Activated CD8-positive, alpha-beta T cell treated with anti-CD3 and anti-CD28 coated beads, Interleukin-2, amount 10 ng/mL, durations not matched to agents 7 days and 5 days (primary cell): ENCODE data around the gene LRCH4. TPM values are rescaled to one million over a fixed set of nuclear protein-coding genes. Genes with fewer than 3 reads are reported as not detected.

Source experiments
- ATAC-seq: fragments of 150-1000 bp; cut with Tn5 transposase; one replicate; pipeline ENCODE4 v1.10.0; 2021; ENCODE audit warnings: moderate library complexity
- CTCF ChIA-PET: fragments of 350-600 bp; sonication (Branson Sonifier 250); formaldehyde crosslinking; loops from one replicate; lab custom pipeline; 2021; ENCODE audit warnings: antibody characterized with exemption; lab: Charles Lee
- POLR2A ChIA-PET: fragments of 350-600 bp; sonication (Branson Sonifier 250); formaldehyde crosslinking; loops from one replicate; lab custom pipeline; 2021; ENCODE audit warnings: antibody characterized with exemption; lab: Charles Lee
- DNase-seq: peaks from one replicate; pipeline ENCODE4 v3.0.0-alpha.2; 2020
- H3K27ac Mint-ChIP-seq: one replicate; pipeline ENCODE4 v1.8.0; 2021; ENCODE audit warnings: mild to moderate bottlenecking, mixed read lengths
- H3K27me3 Mint-ChIP-seq: one replicate; pipeline ENCODE4 v1.8.0; 2021; ENCODE audit warnings: low read depth, mixed read lengths
- H3K36me3 Mint-ChIP-seq: one replicate; pipeline ENCODE4 v1.8.0; 2021; ENCODE audit warnings: low read depth, mixed read lengths
- H3K4me1 Mint-ChIP-seq: one replicate; pipeline ENCODE4 v1.8.0; 2021; ENCODE audit warnings: low read depth, mixed read lengths
- H3K4me3 Mint-ChIP-seq: one replicate; pipeline ENCODE4 v1.8.0; 2021; ENCODE audit warnings: mild to moderate bottlenecking, mixed read lengths
- H3K9me3 Mint-ChIP-seq: one replicate; pipeline ENCODE4 v1.8.0; 2022; ENCODE audit warnings: mixed read lengths; ENCODE audit not compliant: insufficient read depth
- total RNA-seq, 2 experiments: library from RNA; stranded (reverse); gene quantifications; one replicate each; pipeline ENCODE4 v1.2.3, GENCODE V29; 2021

LRCH4 gene
- total RNA-seq, 2 experiments from 2014 or later: 191 to 193 TPM

- CTCF ChIA-PET: interaction anchor here (1.1 to 7.9 kb wide), 2 partner anchors 26 to 30 kb away, joined by 4 to 57 read pairs; no protein-coding TSS in a partner anchor
- H3K4me3 Mint-ChIP-seq: no peak overlapping the region
- ATAC-seq (no peak), DNase-seq (no peak)
- peaks cover 8% of the 10 kb centered on the region for H3K4me1 Mint-ChIP-seq
- POLR2A ChIA-PET: interaction anchor here (1.0 to 1.3 kb wide), 2 partner anchors 22 to 36 kb away, joined by 3 to 4 read pairs; partner anchors contain the start of gene MOSPD3
- H3K9me3 Mint-ChIP-seq: no peaks in the 10 kb centered on the region
- H3K36me3 Mint-ChIP-seq: peaks cover 3% of the 10 kb centered on the region
- H3K27ac Mint-ChIP-seq: no peak overlapping the region
- H3K27me3 Mint-ChIP-seq: peaks cover 10% of the 10 kb centered on the region
These were observed 4.3 kb upstream of the LRCH4 start for GRCh38 chr7:100590077-100590737.

GRCh38 chr7:100589341-100589947 lies 3.5 kb upstream of the LRCH4 start:
- H3K27ac Mint-ChIP-seq: no peak overlapping the region
- peaks cover 3% of the 10 kb centered on the region for H3K36me3 Mint-ChIP-seq
- ChIA-PET CTCF (interaction anchor here (0.8 to 7.9 kb wide), 12 partner anchors 9 to 116 kb away, joined by 3 to 57 read pairs (median 4); partner anchors contain the start of gene POP7), POLR2A (interaction anchor here (1.0 to 1.3 kb wide), 2 partner anchors 23 to 37 kb away, joined by 3 to 4 read pairs; partner anchors contain the start of gene MOSPD3)
- ATAC-seq: no peak
- peaks cover 10% of the 10 kb centered on the region for H3K27me3 Mint-ChIP-seq
- no peak for DNase-seq
- H3K4me1 Mint-ChIP-seq: peaks cover 8% of the 10 kb centered on the region
- no peaks in the 10 kb centered on the region for H3K9me3 Mint-ChIP-seq
- no peak overlapping the region for H3K4me3 Mint-ChIP-seq

- no peak for ATAC-seq
- POLR2A ChIA-PET: interaction anchor here (1.0 kb wide), 1 partner anchor 138 kb away, joined by 3 read pairs; no protein-coding TSS in a partner anchor
These were observed 2.5 kb upstream of the LRCH4 start for GRCh38 chr7:100588438-100588837.

GRCh38 chr7:100586266-100587025 lies 517 bp upstream of the LRCH4 start, which contains the start of gene FBXO24:
TSS of gene FBXO24 (plus strand) at chr7:100586328. CDS start at chr7:100586626, 298 bp downstream.
- Mint-ChIP-seq H3K4me3 (peak within 1 kb of the TSS; percentile 93), H3K9me3 (no peaks in the 10 kb centered on the region), H3K36me3 (peaks cover 19% of the 10 kb centered on the region), H3K27ac (peak within 1 kb of the TSS; percentile 98), H3K27me3 (peaks cover 10% of the 10 kb centered on the region), H3K4me1 (peaks cover 26% of the 10 kb centered on the region)
- DNase-seq (peak; percentile 100), ATAC-seq (peak; percentile 87)
- CTCF ChIA-PET: interaction anchor here (0.6 to 7.9 kb wide), 26 partner anchors 8 to 266 kb away, joined by 3 to 57 read pairs (median 4); partner anchors contain the start of genes AGFG2, MOSPD3, POP7 and SLC12A9
- POLR2A ChIA-PET: interaction anchor here (0.5 to 3.6 kb wide), 29 partner anchors 8 to 632 kb away, joined by 3 to 18 read pairs (median 4); partner anchors contain the start of genes AGFG2, GNB2, MEPCE and MOSPD3

More at GRCh38 chr7:100588438-100588837, 2.5 kb upstream of the LRCH4 start:
- peaks cover 7% of the 10 kb centered on the region for H3K36me3 Mint-ChIP-seq
- H3K9me3 Mint-ChIP-seq: no peaks in the 10 kb centered on the region
- H3K27me3 Mint-ChIP-seq: peaks cover 10% of the 10 kb centered on the region
- no peak overlapping the region for H3K27ac Mint-ChIP-seq
- peak overlapping the region; percentile 24 for H3K4me3 Mint-ChIP-seq
- H3K4me1 Mint-ChIP-seq: peaks cover 14% of the 10 kb centered on the region
- no peak for DNase-seq
- CTCF ChIA-PET: interaction anchor here (0.8 to 7.9 kb wide), 17 partner anchors 8 to 119 kb away, joined by 3 to 57 read pairs (median 4); partner anchors contain the start of gene POP7

- ATAC-seq: no peak
- Mint-ChIP-seq H3K27me3 (peaks cover 4% of the 10 kb centered on the region), H3K36me3 (peaks cover 19% of the 10 kb centered on the region), H3K4me1 (peaks cover 26% of the 10 kb centered on the region), H3K4me3 (peak overlapping the region; percentile 93), H3K9me3 (no peaks in the 10 kb centered on the region), H3K27ac (peak overlapping the region; percentile 98)
- no peak for DNase-seq
- ChIA-PET CTCF (interaction anchor here (1.2 to 7.9 kb wide), 12 partner anchors 16 to 121 kb away, joined by 3 to 57 read pairs (median 7); partner anchors contain the start of gene POP7), POLR2A (interaction anchor here (0.7 to 3.6 kb wide), 21 partner anchors 10 to 302 kb away, joined by 3 to 18 read pairs (median 5); partner anchors contain the start of genes GNB2, MEPCE, MOSPD3 and PCOLCE)
These were observed 1.0 kb downstream of the LRCH4 start for GRCh38 chr7:100584683-100585510.

GRCh38 chr7:100584054-100584682 lies 1.8 kb downstream of the LRCH4 start:
- ATAC-seq (no peak), DNase-seq (no peak)
- POLR2A ChIA-PET: interaction anchor here (0.6 to 3.6 kb wide), 14 partner anchors 13 to 303 kb away, joined by 3 to 18 read pairs (median 5); partner anchors contain the start of genes GNB2, MEPCE, MOSPD3 and PCOLCE
- CTCF ChIA-PET: interaction anchor here (0.6 to 7.9 kb wide), 14 partner anchors 15 to 244 kb away, joined by 3 to 57 read pairs (median 4); partner anchors contain the start of gene POP7
- peaks cover 26% of the 10 kb centered on the region for H3K4me1 Mint-ChIP-seq
- peaks cover 19% of the 10 kb centered on the region for H3K36me3 Mint-ChIP-seq
- H3K9me3 Mint-ChIP-seq: no peaks in the 10 kb centered on the region
- H3K27ac Mint-ChIP-seq: peak overlapping the region; percentile 98
- peaks cover 2% of the 10 kb centered on the region for H3K27me3 Mint-ChIP-seq
- peak overlapping the region; percentile 93 for H3K4me3 Mint-ChIP-seq

- peak; percentile 91 for DNase-seq
- peak overlapping the region; percentile 93 for H3K4me3 Mint-ChIP-seq
- ChIA-PET CTCF (interaction anchor here (0.6 to 7.9 kb wide), 13 partner anchors 14 to 245 kb away, joined by 3 to 57 read pairs (median 4); partner anchors contain the start of gene POP7), POLR2A (interaction anchor here (0.6 to 3.3 kb wide), 12 partner anchors 12 to 304 kb away, joined by 3 to 17 read pairs (median 5); partner anchors contain the start of genes GNB2, MEPCE, MOSPD3 and ZCWPW1)
- H3K27ac Mint-ChIP-seq: peak overlapping the region; percentile 98
- ATAC-seq: peak; percentile 12
- H3K27me3 Mint-ChIP-seq: peaks cover under 1% of the 10 kb centered on the region
- no peaks in the 10 kb centered on the region for H3K9me3 Mint-ChIP-seq
- H3K36me3 Mint-ChIP-seq: peaks cover 27% of the 10 kb centered on the region
- peaks cover 24% of the 10 kb centered on the region for H3K4me1 Mint-ChIP-seq
These were observed 2.5 kb downstream of the LRCH4 start for GRCh38 chr7:100583132-100584053.

- H3K27me3 Mint-ChIP-seq: no peaks in the 10 kb centered on the region
- H3K9me3 Mint-ChIP-seq: no peaks in the 10 kb centered on the region
These were observed 3.3 kb downstream of the LRCH4 start for GRCh38 chr7:100582650-100583049.

More at GRCh38 chr7:100582650-100583049, 3.3 kb downstream of the LRCH4 start:
- DNase-seq: no peak
- peaks cover 20% of the 10 kb centered on the region for H3K4me1 Mint-ChIP-seq
- ATAC-seq: no peak
- peaks cover 34% of the 10 kb centered on the region for H3K36me3 Mint-ChIP-seq
- ChIA-PET POLR2A (interaction anchor here (0.6 to 2.5 kb wide), 4 partner anchors 11 to 305 kb away, joined by 3 to 6 read pairs (median 4); no protein-coding TSS in a partner anchor), CTCF (interaction anchor here (1.2 to 5.4 kb wide), 3 partner anchors 13 to 123 kb away, joined by 3 to 34 read pairs (median 7); partner anchors contain the start of gene POP7)
- H3K4me3 Mint-ChIP-seq: peak overlapping the region; percentile 93
- H3K27ac Mint-ChIP-seq: peak overlapping the region; percentile 98
